Mesangial cell (primary cell): ENCODE measurements around the gene MAPK8IP1. TPM values are rescaled to one million over a fixed set of nuclear protein-coding genes. Genes with fewer than 3 reads are reported as not detected.

Experiments used
- total RNA-seq: library from RNA; depleted of rRNA; stranded (reverse); fragments of >200 nt; gene quantifications from 2 replicates; pipeline ENCODE4 v1.2.3, GENCODE V29; 2015

MAPK8IP1 gene
- total RNA-seq: 11.3 and 13.9 TPM in 2 replicates

DNA sequence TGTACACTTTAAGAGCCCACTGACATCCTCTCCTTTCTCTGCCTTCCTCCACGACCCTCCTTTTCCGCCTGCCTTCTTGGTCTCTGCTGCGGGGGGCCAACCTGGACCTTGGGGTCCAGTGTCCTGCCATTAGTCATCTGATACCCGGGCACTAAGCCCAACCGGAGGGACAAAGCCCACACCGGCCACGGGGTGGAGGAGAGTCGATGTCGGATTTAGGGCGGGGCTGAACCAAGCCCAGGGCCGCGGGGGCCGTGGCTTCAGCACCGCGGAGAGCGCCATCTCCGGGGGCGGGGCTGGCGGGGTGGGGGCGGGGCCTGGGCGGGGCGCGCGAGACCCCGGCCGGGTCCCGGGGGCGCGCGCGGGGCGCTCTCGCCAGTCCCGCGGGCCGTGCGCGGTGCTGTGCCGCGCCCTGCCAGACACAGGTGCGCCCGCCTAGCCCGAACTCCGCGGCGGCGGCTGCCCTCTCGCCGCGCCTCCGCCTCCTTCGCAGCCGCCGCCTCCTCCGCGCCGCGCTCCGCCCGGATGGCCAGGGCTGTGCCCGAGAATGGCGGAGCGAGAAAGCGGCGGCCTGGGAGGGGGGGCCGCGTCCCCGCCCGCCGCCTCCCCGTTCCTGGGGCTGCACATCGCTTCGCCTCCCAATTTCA, at the start of gene MAPK8IP1:
MAPK8IP1 (plus strand) TSS at position 378 of the 647 bp plus-strand sequence; CDS start at position 548, 170 bp downstream.

GRCh38 chr11:45846974-45847910, 38.2 kb upstream of the MAPK8IP1 start, which contains the start of gene CRY2:
CRY2 (plus strand) TSS chr11:45847475; CDS start chr11:45847491, 16 bp downstream.

DNA sequence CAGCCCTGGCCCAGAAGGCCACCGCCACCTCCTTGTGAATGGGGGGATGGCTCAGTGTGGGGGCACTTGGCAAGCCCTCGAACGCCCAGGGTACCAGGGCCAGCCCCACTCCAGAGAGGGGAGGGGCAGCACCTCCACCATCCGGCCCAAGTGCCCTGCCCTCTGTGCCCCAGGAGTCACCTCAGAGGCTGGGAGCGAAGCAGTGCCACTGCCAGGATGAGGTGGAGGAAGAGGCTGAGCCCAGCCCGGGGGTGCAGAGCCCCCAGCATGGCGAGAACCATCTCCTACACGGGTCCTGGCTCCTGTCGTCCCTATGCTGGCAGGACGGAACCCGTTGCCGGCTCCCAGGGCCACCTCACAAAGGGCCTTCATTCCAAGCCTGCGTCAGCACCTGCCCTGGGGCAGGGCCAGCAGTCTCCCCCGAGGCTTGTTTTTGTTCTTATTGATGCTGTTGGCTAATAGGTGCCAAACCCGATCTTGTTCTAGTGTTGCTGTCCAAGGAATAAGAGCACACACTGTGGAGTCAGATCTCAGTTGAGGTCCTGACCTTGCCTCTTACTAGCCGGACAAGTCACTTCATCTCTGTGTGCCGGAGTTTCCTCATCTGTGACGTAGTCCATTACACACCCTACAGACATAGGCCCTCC, 21.6 kb downstream of the MAPK8IP1 start, which contains the start of gene FREY1:
FREY1 (minus strand) TSS at position 307 of the 647 bp plus-strand sequence; CDS start at position 281, 26 bp downstream.

DNA sequence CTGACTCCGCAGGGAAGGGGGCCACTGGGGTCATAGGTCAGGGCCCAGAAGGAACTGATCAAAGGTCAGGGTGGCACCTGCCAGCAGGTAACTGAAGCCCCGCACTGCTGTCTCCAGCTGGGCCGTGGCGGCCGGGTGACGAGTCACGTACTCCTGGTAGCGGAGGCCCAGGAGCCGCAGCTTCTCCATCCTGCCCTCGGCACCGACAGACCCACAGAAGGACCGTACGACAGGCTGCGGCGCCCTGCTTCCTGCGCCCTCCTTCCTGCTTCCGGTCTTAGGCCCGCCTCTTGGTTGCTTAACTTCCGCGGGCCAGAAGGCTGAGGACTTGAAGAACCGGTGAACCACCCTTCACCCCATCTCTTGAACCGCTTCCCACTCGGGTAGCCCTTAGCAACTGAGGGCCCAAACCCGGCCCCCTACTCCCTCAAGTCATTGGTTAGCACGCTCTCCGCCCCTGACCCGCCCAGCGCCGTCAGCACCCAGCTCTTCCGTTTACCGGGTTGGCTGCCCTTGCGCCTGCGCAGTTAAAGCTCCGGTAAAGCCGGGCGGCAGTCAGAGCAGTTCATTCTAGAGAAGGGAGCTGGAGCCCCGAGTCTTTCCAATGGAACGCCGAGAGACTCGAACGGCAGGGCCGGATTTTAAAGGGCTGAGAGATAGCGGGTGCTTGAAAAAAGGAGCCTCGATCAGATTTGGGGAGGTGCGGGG, 32.3 kb downstream of the MAPK8IP1 start, which contains the start of gene PEX16:
PEX16 (minus strand) TSS at position 255 of the 708 bp plus-strand sequence; CDS start at position 189, 66 bp downstream.

GRCh38 chr11:45922425-45923082, 37.1 kb downstream of the MAPK8IP1 start, which contains the start of gene LARGE2:
LARGE2 (plus strand) TSS chr11:45922656; CDS start chr11:45922883, 227 bp downstream.

Other genes with a start within 250 kb of the MAPK8IP1 start
- 0.33 and 0.63 TPM in 2 replicates for gene CHST1, start 220.0 kb upstream of the MAPK8IP1 start, total RNA-seq
- 23.5 and 28.2 TPM in 2 replicates for gene SLC35C1, start 80.5 kb upstream of the MAPK8IP1 start, total RNA-seq
- gene CRY2, start 38.2 kb upstream of the MAPK8IP1 start, total RNA-seq: 5.7 and 14.2 TPM in 2 replicates
- gene FREY1, start 21.6 kb downstream of the MAPK8IP1 start, total RNA-seq: 2.7 TPM in 1 of 2 replicates, not detected in the other
- 25.1 and 34.6 TPM in 2 replicates for gene PEX16, start 32.2 kb downstream of the MAPK8IP1 start, total RNA-seq
- gene LARGE2, start 37.0 kb downstream of the MAPK8IP1 start, total RNA-seq: under 0.01 and 0.25 TPM in 2 replicates
- 4.7 and 8.6 TPM in 2 replicates for gene PHF21A, start 235.8 kb downstream of the MAPK8IP1 start, total RNA-seq